SU-DHL-6 (cell line): Measurements from ENCODE around the gene CLINT1.

Experiments
- EZH2phosphoT487 ChIP-seq: fragments of 200-600 bp; sonication (generic), shearing (Covaris generic); conservative IDR thresholded peaks from 2 replicates; pipeline ENCODE4 v1.6.1; 2018; ENCODE audit warnings: mild to moderate bottlenecking, antibody characterized with exemption, low read length, moderate library complexity, mixed read lengths
- TF ChIP-seq, protein P1 (sequence below): fragments of 200-600 bp; sonication (generic); IDR thresholded peaks from one replicate; pipeline ENCODE4 v1.5.1; 2017; ENCODE audit warnings: antibody characterized with exemption, mild to moderate bottlenecking, low read length, moderate library complexity; ENCODE audit not compliant: insufficient read depth, poor library complexity, severe bottlenecking

GRCh38 chr5:157818368-157818767 lies 40.6 kb downstream of the CLINT1 start:
- TF ChIP-seq, protein P1, sequence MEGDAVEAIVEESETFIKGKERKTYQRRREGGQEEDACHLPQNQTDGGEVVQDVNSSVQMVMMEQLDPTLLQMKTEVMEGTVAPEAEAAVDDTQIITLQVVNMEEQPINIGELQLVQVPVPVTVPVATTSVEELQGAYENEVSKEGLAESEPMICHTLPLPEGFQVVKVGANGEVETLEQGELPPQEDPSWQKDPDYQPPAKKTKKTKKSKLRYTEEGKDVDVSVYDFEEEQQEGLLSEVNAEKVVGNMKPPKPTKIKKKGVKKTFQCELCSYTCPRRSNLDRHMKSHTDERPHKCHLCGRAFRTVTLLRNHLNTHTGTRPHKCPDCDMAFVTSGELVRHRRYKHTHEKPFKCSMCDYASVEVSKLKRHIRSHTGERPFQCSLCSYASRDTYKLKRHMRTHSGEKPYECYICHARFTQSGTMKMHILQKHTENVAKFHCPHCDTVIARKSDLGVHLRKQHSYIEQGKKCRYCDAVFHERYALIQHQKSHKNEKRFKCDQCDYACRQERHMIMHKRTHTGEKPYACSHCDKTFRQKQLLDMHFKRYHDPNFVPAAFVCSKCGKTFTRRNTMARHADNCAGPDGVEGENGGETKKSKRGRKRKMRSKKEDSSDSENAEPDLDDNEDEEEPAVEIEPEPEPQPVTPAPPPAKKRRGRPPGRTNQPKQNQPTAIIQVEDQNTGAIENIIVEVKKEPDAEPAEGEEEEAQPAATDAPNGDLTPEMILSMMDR, result no peak
- no peak for TF ChIP-seq EZH2phosphoT487
